GM21360 (cell line): ENCODE measurements around the gene RECQL5.
"Not testable (repeated sequence)": the region's sequence is repeated elsewhere in the genome, so short reads cannot be mapped to it uniquely, and the experiment has no call there.

Experiments
- ATAC-seq: cut with Tn5 transposase; IDR thresholded peaks from one replicate; pipeline ENCODE4 v1.9.1; 2021; ENCODE audit warnings: mild to moderate bottlenecking, moderate library complexity; ENCODE audit not compliant: unreplicated experiment

The RECQL5 gene

GRCh38 chr17:75649687-75650086, 17.3 kb downstream of the RECQL5 start:
- no peak for ATAC-seq

- ATAC-seq = no peak
Measured at GRCh38 chr17:75647921-75648320, 19.0 kb downstream of the RECQL5 start.

DNA sequence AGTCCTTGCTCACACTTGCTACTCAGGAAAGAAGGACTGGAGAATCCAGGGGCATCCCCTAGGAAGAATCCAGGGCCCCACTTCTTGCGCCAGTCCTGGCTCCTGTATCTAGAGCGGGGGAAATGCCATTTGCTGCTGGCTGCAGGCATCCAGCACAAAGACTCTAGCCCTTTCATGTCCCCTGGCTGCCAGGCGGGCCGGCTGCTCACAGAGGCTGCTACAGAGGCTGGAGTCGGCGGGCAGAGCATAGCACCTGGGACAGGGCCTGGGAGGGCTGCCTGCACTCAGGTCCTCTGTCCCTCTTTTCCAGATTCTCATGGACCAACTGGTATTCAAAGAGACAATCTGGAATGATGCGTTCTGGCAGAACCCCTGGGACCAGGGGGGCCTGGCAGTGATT, 19.9 kb downstream of the RECQL5 start:
- no peak for ATAC-seq

- no peak for ATAC-seq
Measured at GRCh38 chr17:75646638-75646992, 20.3 kb downstream of the RECQL5 start.

GRCh38 chr17:75645889-75646637, 20.9 kb downstream of the RECQL5 start:
- no peak for ATAC-seq

DNA sequence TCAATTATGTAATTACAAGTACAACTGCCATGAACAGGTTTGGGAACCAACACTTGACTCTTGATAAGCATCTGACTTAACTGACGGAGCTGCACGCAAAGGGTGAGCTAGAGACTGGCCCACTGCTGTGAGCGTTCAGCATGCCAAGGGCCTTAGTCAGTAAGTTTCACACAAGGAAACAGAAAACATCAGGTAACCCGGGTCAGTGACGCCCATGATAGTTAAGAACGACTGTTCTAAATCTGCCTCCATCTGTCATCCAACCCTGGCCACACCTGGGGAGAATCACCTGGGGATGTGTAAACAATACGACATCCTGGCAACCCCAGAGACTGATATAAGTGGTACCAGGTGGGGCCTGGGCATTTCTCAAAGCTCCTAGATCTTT, 21.5 kb downstream of the RECQL5 start:
- ATAC-seq = no peak

GRCh38 chr17:75643643-75644017, 23.3 kb downstream of the RECQL5 start:
- ATAC-seq = no peak

DNA sequence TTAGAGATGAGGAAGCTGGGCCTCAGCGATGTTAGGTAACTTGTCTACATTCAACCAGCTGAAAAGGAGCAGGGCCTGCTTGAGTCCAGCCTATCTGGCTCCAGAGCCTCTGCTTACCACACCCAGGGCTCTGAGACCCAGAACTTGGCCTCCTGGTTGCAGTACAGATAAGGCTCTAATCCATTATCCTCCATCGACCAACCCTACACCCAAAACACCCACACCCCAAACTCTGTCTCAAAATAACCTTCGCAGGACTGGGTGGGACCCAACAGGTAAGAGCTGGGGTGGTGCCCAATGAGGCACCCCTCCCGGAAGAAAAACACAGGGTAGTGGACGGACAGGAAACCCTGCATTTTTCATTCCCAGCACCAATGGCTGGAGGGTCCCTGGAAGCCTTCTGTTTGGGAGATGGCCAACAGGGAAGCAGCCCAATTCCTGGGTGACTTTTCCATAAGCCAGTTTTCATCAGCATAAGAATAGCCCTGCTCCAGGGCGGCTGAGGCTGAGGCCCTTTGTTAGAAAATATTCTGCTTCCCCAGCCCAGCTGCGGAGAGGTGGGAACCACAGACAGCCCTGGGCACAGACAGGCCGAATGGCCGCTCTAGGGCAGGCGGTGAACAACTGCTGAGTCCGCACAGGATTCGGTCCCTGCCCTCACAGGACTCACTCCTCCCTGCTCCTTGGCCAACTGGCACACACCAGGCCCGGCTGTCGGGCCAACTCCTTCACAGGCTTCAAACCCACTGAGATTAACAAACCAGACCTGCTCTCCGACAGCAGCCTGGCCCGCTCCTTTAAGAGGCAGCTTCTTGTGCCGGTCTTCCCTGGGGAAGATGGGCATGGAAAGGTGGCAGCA, 23.9 kb downstream of the RECQL5 start:
- no peak for ATAC-seq

DNA sequence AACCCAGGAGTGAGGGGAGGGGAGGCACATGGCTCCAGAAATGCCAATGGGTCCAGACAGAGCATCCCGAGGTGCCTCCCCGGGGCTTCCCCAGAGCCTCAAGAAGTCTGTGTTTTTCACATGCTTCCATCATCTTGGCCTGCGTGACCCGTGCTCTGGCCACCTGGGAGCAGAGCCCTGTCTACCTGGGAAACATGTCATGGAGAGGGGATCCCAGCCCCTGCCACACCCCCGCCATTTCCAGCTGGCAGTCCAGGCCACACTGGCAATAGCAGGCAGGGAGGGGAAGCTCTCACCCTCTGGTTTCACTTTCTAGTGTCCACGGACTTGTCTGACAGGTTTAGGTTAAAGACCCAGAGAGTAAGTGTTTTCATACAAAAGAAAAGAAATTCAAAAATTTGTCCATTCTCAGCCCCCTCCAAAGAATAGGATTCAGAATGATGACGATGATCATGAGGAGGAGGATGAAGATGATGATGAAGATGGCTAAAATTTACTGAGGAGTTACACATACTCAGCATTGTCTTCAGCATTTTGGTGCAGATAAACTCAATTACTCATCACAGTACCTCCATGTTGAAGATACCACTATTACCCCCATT, 24.7 kb downstream of the RECQL5 start:
- ATAC-seq = no peak

GRCh38 chr17:75641343-75641742, 25.6 kb downstream of the RECQL5 start:
- ATAC-seq = no peak

- no peak for ATAC-seq
Measured at GRCh38 chr17:75640556-75641119, 26.3 kb downstream of the RECQL5 start.

GRCh38 chr17:75639771-75640555, 27.0 kb downstream of the RECQL5 start:
- no peak for ATAC-seq

- ATAC-seq = no peak
Measured at GRCh38 chr17:75639327-75639726, 27.6 kb downstream of the RECQL5 start.

DNA sequence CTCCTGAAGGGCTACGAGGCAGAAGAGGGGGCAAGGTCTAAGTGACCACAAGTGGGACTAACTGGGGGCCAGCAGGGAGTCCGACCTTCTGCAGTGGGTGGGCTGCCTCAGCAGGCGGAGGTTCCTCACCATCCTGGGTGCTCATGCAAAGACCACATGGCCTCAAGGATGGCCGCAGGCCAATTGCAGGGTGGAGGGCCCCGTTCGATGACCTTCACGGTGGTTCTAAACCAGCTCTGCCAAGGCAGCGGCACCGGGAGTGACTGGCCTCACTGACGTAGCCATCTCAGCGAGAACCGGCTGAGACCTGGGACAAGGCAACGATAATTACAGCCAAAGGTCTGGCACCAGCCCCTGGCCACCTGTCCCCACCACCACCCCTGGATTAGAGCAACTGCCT, 28.1 kb downstream of the RECQL5 start:
- ATAC-seq = no peak

- ATAC-seq = not testable (repeated sequence)
Measured at GRCh38 chr17:75638039-75638438, 28.9 kb downstream of the RECQL5 start.

DNA sequence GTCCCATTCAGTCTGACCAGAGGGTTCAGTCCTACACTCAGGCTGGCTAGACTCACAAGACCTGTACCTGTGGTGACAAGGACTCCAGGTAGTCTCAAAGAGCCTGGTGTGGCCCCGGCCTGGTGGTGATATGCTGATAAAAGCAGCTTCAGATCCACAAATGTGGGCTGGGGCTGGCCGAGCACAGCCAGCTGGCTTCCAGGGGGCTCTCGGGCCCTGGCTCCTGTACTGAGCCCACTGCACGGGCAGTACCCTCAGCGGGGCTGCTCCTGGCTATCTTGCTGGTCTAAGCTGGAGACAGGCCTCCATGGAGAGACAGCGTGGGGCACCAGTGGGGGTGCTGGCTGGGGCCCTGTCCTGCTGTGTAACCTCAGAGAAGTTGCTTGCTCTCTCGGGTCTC, 29.4 kb downstream of the RECQL5 start:
- ATAC-seq = no peak

DNA sequence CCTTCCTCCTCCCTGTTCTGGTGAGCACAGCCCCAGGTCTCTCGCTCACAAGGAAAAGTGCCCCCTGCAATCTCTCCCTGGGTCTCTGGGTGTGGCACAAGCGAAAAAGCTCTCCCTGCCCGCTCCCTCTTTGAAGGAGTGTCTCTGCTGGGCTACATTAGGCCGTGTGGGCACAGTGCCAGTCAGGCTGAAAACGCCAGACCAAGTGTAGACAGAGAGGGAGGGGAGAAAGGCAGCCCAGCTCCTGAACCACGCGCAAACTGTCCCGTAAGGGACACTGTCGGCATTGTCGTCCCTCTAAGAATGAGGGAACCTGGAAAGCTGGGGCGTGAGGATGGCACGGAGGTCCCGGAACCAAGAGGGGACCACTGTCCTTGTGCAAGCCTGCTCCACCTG, 29.8 kb downstream of the RECQL5 start:
- no peak for ATAC-seq

GRCh38 chr17:75636381-75637142, 30.4 kb downstream of the RECQL5 start:
- ATAC-seq = no peak

GRCh38 chr17:75635610-75636202, 31.2 kb downstream of the RECQL5 start:
- ATAC-seq = no peak
